Osteocyte (in vitro differentiated cells): ENCODE results near the gene ADAP1. TPM values are rescaled to one million over a fixed set of nuclear protein-coding genes. Genes with fewer than 3 reads are reported as not detected.

Experiments
- DNase-seq: peaks from one replicate; pipeline ENCODE4 v3.0.0; 2021; ENCODE audit warnings: mixed read lengths; ENCODE audit not compliant: unreplicated experiment; ENCODE audit errors: extremely low spot score
- H3K27ac Mint-ChIP-seq: one replicate; pipeline ENCODE4 v1.8.0; 2021; ENCODE audit warnings: mild to moderate bottlenecking, mixed read lengths; ENCODE audit not compliant: unreplicated experiment
- H3K27me3 Mint-ChIP-seq: one replicate; pipeline ENCODE4 v1.8.0; 2021; ENCODE audit warnings: mixed read lengths; ENCODE audit not compliant: unreplicated experiment
- H3K36me3 Mint-ChIP-seq: one replicate; pipeline ENCODE4 v1.8.0; 2021; ENCODE audit warnings: mixed read lengths; ENCODE audit not compliant: unreplicated experiment
- H3K4me1 Mint-ChIP-seq: one replicate; pipeline ENCODE4 v1.8.0; 2021; ENCODE audit warnings: mixed read lengths; ENCODE audit not compliant: unreplicated experiment
- H3K4me3 Mint-ChIP-seq: one replicate; pipeline ENCODE4 v1.8.0; 2021; ENCODE audit warnings: mild to moderate bottlenecking, moderate library complexity, mixed read lengths; ENCODE audit not compliant: unreplicated experiment
- H3K9me3 Mint-ChIP-seq: one replicate; pipeline ENCODE4 v1.8.0; 2021; ENCODE audit warnings: mixed read lengths; ENCODE audit not compliant: unreplicated experiment
- CTCF ChIP-seq: fragments of 200-600 bp; sonication (generic); IDR thresholded peaks from 2 replicates; pipeline ENCODE4 v1.5.0; 2021; ENCODE audit warnings: antibody characterized with exemption, mild to moderate bottlenecking, moderate library complexity
- total RNA-seq: library from RNA; stranded (reverse); gene quantifications from 2 replicates; pipeline ENCODE4 v1.2.1, GENCODE V29; 2021

Gene ADAP1
- total RNA-seq, 1 donor from 2014 or later: 5.8 TPM

DNA sequence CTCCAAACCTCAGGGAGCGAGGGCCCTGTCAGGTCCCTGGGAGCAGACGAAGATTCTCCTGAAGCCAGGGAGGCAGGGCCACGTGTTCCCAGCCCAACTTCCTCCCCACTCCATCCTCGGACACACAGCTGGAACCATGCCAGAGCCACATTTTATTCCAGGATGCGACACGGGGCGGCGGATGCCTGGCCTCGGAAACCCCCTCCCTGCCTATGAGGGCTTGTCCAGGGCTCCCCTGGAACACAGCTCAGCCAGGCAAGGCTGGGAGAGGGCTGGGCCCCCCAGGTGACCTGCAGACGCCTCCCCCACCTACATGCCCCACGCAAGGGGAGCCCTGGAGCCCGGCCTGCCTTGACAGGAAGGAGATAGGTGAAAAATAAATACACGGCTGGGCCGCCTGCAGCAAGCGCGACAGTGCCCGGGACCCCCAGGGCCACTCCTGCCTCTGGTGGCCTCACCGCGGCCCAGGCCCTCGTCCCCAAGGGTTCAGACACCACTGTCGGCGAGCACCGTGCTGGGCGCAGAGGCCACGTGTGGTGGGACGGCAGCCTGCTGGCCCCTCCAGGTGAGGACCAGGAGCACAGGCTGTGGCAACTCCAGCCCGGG, 56.6 kb downstream of the ADAP1 start:
- DNase-seq: no peak
- peaks cover 26% of the 10 kb centered on the region for H3K36me3 Mint-ChIP-seq
- no peaks in the 10 kb centered on the region for H3K9me3 Mint-ChIP-seq
- H3K4me3 Mint-ChIP-seq: no peak overlapping the region
- TF ChIP-seq CTCF: no peak
- H3K27me3 Mint-ChIP-seq: no peaks in the 10 kb centered on the region
- H3K27ac Mint-ChIP-seq: no peak overlapping the region
- peaks cover 6% of the 10 kb centered on the region for H3K4me1 Mint-ChIP-seq

DNA sequence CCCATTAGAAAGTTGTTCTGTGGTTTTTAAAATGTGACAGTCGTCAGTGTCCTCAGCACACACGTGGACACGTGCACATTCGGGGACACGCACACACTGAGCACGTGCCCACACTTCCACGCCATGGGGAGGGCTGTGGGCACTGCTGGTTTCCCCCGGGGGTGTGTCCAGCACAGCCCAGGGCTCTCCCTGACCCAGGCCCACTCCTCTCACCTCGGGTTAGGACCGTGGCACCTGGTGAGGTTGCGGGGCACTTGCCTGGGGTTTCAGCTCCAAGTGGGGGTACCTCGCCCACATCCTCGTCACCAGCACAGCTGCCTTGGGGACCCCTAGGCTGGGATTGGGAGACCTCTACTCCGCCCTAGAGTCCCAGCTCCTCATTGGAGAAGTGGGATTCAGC, 57.4 kb downstream of the ADAP1 start:
- DNase-seq: no peak
- Mint-ChIP-seq H3K27ac (no peak overlapping the region), H3K9me3 (no peaks in the 10 kb centered on the region), H3K36me3 (peaks cover 32% of the 10 kb centered on the region), H3K4me3 (no peak overlapping the region), H3K4me1 (peaks cover 6% of the 10 kb centered on the region), H3K27me3 (no peaks in the 10 kb centered on the region)
- TF ChIP-seq CTCF: no peak

DNA sequence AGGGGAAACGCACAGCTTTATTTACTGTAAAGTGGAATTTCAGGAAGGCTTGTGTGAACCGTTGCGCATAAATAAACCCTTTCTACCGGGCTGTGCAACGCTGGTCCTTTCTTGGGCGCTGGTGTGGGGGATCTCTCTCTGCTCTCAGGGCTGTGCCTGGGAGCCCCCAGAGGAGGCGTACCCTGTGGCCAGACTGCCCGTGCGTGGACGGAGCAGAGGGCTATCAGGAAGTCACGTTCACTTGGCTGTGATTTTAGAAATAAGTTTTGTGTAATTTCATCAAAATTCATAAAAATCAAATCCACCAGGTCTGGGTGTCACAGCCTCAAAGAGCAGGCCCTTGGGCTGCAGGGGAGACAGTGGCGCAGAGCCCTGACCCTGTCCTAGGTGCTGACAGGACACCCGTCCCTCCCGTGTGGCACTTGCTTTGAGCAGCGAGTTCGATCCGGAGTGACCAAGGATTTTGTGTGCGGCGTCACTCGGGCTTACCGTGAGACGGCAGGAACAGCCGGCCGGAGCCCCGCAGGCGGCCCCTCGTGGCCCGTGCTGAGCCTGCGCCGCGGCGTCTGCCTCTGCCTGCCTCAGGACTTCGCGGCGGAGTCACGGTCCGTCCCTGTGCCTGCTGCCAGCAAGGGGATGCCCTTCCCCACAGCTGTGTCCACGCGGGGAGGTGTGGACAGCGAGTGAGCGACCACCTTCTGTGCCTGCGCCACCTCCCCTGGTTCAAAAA, 58.0 kb downstream of the ADAP1 start:
- TF ChIP-seq CTCF: no peak
- Mint-ChIP-seq H3K4me3 (no peak overlapping the region), H3K27ac (no peak overlapping the region), H3K4me1 (peaks cover 3% of the 10 kb centered on the region), H3K9me3 (no peaks in the 10 kb centered on the region), H3K36me3 (peaks cover 33% of the 10 kb centered on the region), H3K27me3 (no peaks in the 10 kb centered on the region)
- DNase-seq: no peak

- no peaks in the 10 kb centered on the region for H3K4me1 Mint-ChIP-seq
- no peaks in the 10 kb centered on the region for H3K9me3 Mint-ChIP-seq
- no peaks in the 10 kb centered on the region for H3K27me3 Mint-ChIP-seq
- no peak for DNase-seq
- peaks cover 35% of the 10 kb centered on the region for H3K36me3 Mint-ChIP-seq
- H3K4me3 Mint-ChIP-seq: no peak overlapping the region
- no peak for TF ChIP-seq CTCF
- no peak overlapping the region for H3K27ac Mint-ChIP-seq
Observed at GRCh38 chr7:895451-896052, 58.9 kb downstream of the ADAP1 start.

DNA sequence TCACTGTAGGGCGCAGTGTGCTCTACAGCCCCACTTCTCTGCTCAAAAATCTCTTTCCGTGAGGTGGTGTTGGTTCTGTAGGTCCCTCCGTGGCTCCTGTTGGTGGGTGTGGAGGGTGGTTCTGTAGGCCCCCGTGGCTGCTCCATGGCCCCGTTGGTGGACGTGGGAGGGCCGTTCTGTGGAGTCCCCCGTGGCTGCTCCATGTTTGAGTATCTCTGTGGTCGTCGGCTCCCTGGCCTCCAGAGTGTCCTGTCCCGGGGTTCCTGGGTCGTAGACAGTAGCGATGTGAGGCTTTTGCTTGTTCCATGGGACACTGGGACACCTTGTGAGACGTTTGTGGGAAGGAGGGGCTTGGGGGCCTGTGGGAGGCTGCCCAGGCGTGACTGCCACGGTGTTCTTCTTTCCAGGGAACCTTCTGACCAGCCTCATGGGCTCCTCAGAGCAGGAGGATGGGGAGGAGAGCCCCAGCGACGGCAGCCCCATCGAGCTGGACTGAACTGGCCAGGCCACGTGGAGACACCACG, 59.5 kb downstream of the ADAP1 start:
- H3K4me1 Mint-ChIP-seq: no peaks in the 10 kb centered on the region
- H3K27ac Mint-ChIP-seq: no peak overlapping the region
- no peaks in the 10 kb centered on the region for H3K9me3 Mint-ChIP-seq
- DNase-seq: no peak
- TF ChIP-seq CTCF: no peak
- no peaks in the 10 kb centered on the region for H3K27me3 Mint-ChIP-seq
- no peak overlapping the region for H3K4me3 Mint-ChIP-seq
- H3K36me3 Mint-ChIP-seq: peaks cover 35% of the 10 kb centered on the region
